GM12878 (cell line): ENCODE data around the gene SCIN. TPM values are rescaled to one million over a fixed set of nuclear protein-coding genes. Genes with fewer than 3 reads are reported as not detected.
"Not testable (repeated sequence)": the region's sequence is repeated elsewhere in the genome, so short reads cannot be mapped to it uniquely, and the experiment has no call there.

Experiments
- ATAC-seq: fragments of 200-7000 bp; cut with Tn5 transposase; 3 replicates; pipeline ENCODE4 v1.9.1; 2020; ENCODE audit warnings: mild to moderate bottlenecking, moderate library complexity
- BruUV-seq: library from RNA; stranded (reverse); fragments of 400-500 nt; replicated peaks from 2 replicates; lab custom pipeline; 2021; lab: Mats Ljungman, UMichigan
- CTCF ChIA-PET: fragments of 300-600 bp; sonication (Branson Sonifier 250); formaldehyde crosslinking; extraction: SDS; loops from one replicate; lab custom pipeline; 2021; ENCODE audit warnings: inconsistent platforms; lab: Yijun Ruan, JAX
- POLR2A ChIA-PET: fragments of 350-600 bp; formaldehyde crosslinking; extraction: SDS; loops from one replicate; lab custom pipeline; 2021; ENCODE audit warnings: inconsistent platforms; lab: Charles Lee
- RAD21 ChIA-PET: fragments of 300-600 bp; sonication (Branson Sonifier 250); formaldehyde crosslinking; loops from one replicate; lab custom pipeline; 2023; ENCODE audit warnings: antibody characterized with exemption; ENCODE audit not compliant: unreplicated experiment; lab: Charles Lee
- SMC1A ChIA-PET: fragments of 300-600 bp; sonication (Branson Sonifier 250); formaldehyde crosslinking; loops from one replicate; lab custom pipeline; 2023; ENCODE audit not compliant: unreplicated experiment, uncharacterized antibody; lab: Charles Lee
- DNase-seq: peaks from one replicate; pipeline ENCODE4 v3.0.0-alpha.2; 2011; ENCODE audit warnings: low read depth, low spot score
- FAIRE-seq: peaks from 3 replicates; lab custom pipeline; 2011; peaks lifted over from hg19 to GRCh38; lab: Jason Lieb, UNC
- H2AFZ ChIP-seq: 2 replicates; pipeline ENCODE4 v1.6.0; 2011; ENCODE audit warnings: low read depth, low read length, control low read depth; ENCODE audit not compliant: control insufficient read depth
- H3K27ac ChIP-seq: 2 replicates; pipeline ENCODE4 v1.5.1; 2011; ENCODE audit warnings: control low read depth; ENCODE audit not compliant: control insufficient read depth, insufficient read depth
- H3K27me3 ChIP-seq, 2 experiments: replicated peaks in 1 of 2; 2 replicates each; pipeline versions ENCODE4 v1.6.0 to v1.6.1; 2011; ENCODE audit warnings: low read length in 1 of 2; ENCODE audit not compliant: control insufficient read depth in 2 of 2, insufficient read depth in 2 of 2
- H3K36me3 ChIP-seq, 2 experiments: 2 replicates each; pipeline ENCODE4 v1.5.1; 2011; ENCODE audit warnings: low read length in 1 of 2; ENCODE audit not compliant: control insufficient read depth in 2 of 2, insufficient read depth in 2 of 2
- H3K4me1 ChIP-seq: 2 replicates; pipeline ENCODE4 v1.6.1; 2011; ENCODE audit warnings: mild to moderate bottlenecking, low read length, moderate library complexity, mixed read lengths; ENCODE audit not compliant: control insufficient read depth, insufficient read depth
- H3K4me2 ChIP-seq: 2 replicates; pipeline ENCODE4 v1.6.0; 2011; ENCODE audit warnings: control low read depth; ENCODE audit not compliant: control insufficient read depth, insufficient read depth
- H3K4me3 ChIP-seq: fragments of 200-600 bp; sonication (generic); 2 replicates; pipeline ENCODE4 v1.5.1; 2016
- H3K79me2 ChIP-seq: 2 replicates; pipeline ENCODE4 v1.6.0; 2011; ENCODE audit warnings: low read length; ENCODE audit not compliant: control insufficient read depth, insufficient read depth
- H3K9ac ChIP-seq: 2 replicates; pipeline ENCODE4 v1.8.0; 2011; ENCODE audit warnings: low read length, control low read depth, mixed read lengths; ENCODE audit not compliant: control insufficient read depth, insufficient read depth
- H3K9me3 ChIP-seq: replicated peaks from 3 replicates; pipeline ENCODE4 v1.5.1; 2011; ENCODE audit warnings: mild to moderate bottlenecking, low read length; ENCODE audit not compliant: control insufficient read depth, insufficient read depth
- H4K20me1 ChIP-seq: 2 replicates; pipeline ENCODE4 v1.6.0; 2011; ENCODE audit not compliant: control insufficient read depth, insufficient read depth
- CREM ChIP-seq: IDR thresholded peaks from 2 replicates; pipeline ENCODE4 v1.6.1; 2014; ENCODE audit warnings: antibody characterized with exemption, low read depth
- FOXM1 ChIP-seq: IDR thresholded peaks from 2 replicates; pipeline ENCODE4 v1.6.1; 2012; ENCODE audit warnings: low read depth, mild to moderate bottlenecking, inconsistent platforms, low read length, moderate library complexity
- HCFC1 ChIP-seq: fragments of 150-350 bp; IDR thresholded peaks from 2 replicates; pipeline ENCODE4 v1.6.1; 2014; ENCODE audit warnings: low read length
- KAT2A ChIP-seq: conservative IDR thresholded peaks from 2 replicates; pipeline ENCODE4 v1.6.1; 2011; ENCODE audit warnings: low read depth, low read length; ENCODE audit not compliant: control insufficient read depth
- KDM1A ChIP-seq: fragments of 200-600 bp; sonication (generic); IDR thresholded peaks from 2 replicates; pipeline ENCODE4 v1.6.1; 2016; ENCODE audit warnings: borderline replicate concordance
- MXI1 ChIP-seq: fragments of 150-350 bp; IDR thresholded peaks from 2 replicates; pipeline ENCODE4 v1.6.1; 2011; ENCODE audit warnings: low read depth, mild to moderate bottlenecking, inconsistent platforms, low read length, improper control_type of control experiment
- WGBS: methylation state at CpG from one replicate; pipeline ENCODE4 v1.1.6; 2016; ENCODE audit warnings: low lambda C conversion rate; ENCODE audit not compliant: insufficient replicate concordance, insufficient coverage; ENCODE audit errors: missing lambda C conversion rate; 5-methylcytosine and 5-hydroxymethylcytosine counted together
- in situ Hi-C: fragments of 300-500 bp; cut with MboI; formaldehyde crosslinking; loops from 9 replicates; pipeline ENCODE4 v1.14.3; 2018; ENCODE audit warnings: mixed read lengths
- intact Hi-C: fragments of 100-400 bp; cut with micrococcal nuclease; formaldehyde crosslinking; loops from one replicate; pipeline ENCODE4 v1.14.2; 2022; ENCODE audit not compliant: unreplicated experiment
- polyA plus RNA-seq, 11 experiments: library from polyadenylated mRNA; depleted of rRNA in 4 of 11; unstranded in 6 of 11; stranded (reverse) in 5 of 11; fragments of >200 nt; fragmentation: Nextera tagmentation in 4 of 11; fragmentation: Illumina TruSeq in 1 of 11; extraction: Ambion mirVana in 4 of 11; extraction: Trizol in 1 of 11; gene quantifications; 1 replicate in 1 of 11; 2 replicates in 10 of 11; pipeline versions ENCODE4 v1.2.1 to v1.2.3, GENCODE V29; 2011 to 2016; ENCODE audit warnings: inconsistent platforms in 2 of 11, missing spikeins in 2 of 11, low read depth in 1 of 11
- total RNA-seq, 4 experiments: library from RNA; depleted of rRNA in 3 of 4; stranded (reverse); fragments of >200 nt in 3 of 4; fragmentation: Illumina TruSeq in 1 of 4; extraction: Trizol in 1 of 4; gene quantifications; 2 replicates each; pipeline versions ENCODE4 v1.2.1 to v1.2.3, GENCODE V29; 2013 to 2021
- TF ChIP-seq, protein P1 (sequence below): fragments of 450-650 bp; formaldehyde crosslinking; IDR thresholded peaks from 2 replicates; pipeline ENCODE4 v1.4.0; 2022; ENCODE audit warnings: mild to moderate bottlenecking, moderate library complexity
- TF ChIP-seq, protein P2 (sequence below): IDR thresholded peaks from 2 replicates; pipeline ENCODE4 v1.6.1; 2012; ENCODE audit warnings: low read depth, low read length, improper control_type of control experiment

SCIN gene
- total and polyA plus RNA-seq, 10 of the 15 experiments (the other 5 are each of a cell fraction or from before 2014, with no cell fraction given): 0.23 to 2.1 (median 1.0) TPM

DNA sequence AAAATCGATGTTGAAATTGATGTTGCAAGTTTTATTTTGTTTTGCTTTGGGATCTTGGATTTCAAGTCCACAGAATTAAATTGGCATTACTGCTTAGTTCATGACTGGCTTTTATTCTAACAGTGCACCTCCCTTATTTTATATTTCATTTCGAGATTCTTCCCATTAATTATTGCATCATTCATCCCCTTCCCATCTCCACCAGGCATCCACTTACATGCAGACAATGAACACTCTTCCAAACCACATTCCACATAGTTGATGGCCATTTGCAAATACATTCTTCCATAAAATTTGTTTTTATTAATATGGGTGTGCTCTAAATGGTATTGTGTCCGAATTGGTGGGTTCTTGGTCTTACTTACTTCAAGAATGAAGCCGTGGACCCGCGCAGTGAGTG is 15.6 kb upstream of the SCIN start:
- ChIA-PET POLR2A (no interaction called here), CTCF (no interaction called here), RAD21 (no interaction called here), SMC1A (no interaction called here)
- intact Hi-C loops: no loop called here
- TF ChIP-seq MXI1 (no peak), KAT2A (no peak), CREM (no peak), HCFC1 (no peak), KDM1A (no peak), FOXM1 (no peak)
- TF ChIP-seq, protein P1, sequence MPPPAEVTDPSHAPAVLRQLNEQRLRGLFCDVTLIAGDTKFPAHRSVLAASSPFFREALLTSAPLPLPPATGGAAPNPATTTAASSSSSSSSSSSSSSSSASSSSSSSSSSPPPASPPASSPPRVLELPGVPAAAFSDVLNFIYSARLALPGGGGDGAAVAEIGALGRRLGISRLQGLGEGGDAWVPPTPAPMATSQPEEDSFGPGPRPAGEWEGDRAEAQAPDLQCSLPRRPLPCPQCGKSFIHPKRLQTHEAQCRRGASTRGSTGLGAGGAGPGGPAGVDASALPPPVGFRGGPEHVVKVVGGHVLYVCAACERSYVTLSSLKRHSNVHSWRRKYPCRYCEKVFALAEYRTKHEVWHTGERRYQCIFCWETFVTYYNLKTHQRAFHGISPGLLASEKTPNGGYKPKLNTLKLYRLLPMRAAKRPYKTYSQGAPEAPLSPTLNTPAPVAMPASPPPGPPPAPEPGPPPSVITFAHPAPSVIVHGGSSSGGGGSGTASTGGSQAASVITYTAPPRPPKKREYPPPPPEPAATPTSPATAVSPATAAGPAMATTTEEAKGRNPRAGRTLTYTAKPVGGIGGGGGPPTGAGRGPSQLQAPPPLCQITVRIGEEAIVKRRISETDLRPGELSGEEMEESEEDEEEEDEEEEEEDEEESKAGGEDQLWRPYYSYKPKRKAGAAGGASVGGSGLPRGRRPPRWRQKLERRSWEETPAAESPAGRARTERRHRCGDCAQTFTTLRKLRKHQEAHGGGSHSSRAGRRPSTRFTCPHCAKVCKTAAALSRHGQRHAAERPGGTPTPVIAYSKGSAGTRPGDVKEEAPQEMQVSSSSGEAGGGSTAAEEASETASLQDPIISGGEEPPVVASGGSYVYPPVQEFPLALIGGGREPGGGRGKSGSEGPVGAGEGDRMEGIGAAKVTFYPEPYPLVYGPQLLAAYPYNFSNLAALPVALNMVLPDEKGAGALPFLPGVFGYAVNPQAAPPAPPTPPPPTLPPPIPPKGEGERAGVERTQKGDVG: no peak
- TF ChIP-seq, protein P2, sequence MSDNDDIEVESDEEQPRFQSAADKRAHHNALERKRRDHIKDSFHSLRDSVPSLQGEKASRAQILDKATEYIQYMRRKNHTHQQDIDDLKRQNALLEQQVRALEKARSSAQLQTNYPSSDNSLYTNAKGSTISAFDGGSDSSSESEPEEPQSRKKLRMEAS: no peak
- Histone ChIP-seq H2AFZ (no peak overlapping the region), H3K4me3 (no peak overlapping the region), H3K79me2 (no peaks in the 10 kb centered on the region), H3K9me3 (no peaks in the 10 kb centered on the region), H3K27ac (no peak overlapping the region), H3K36me3 (no peaks in the 10 kb centered on the region), H4K20me1 (no peaks in the 10 kb centered on the region), H3K4me1 (no peaks in the 10 kb centered on the region), H3K27me3 (no peaks in the 10 kb centered on the region), H3K9ac (no peak overlapping the region), H3K4me2 (no peak overlapping the region)
- no peak for DNase-seq
- in situ Hi-C loops: no loop called here
- 13% methylated on average over 5 of the region's 6 CpGs for WGBS
- no TSS peak for BruUV-seq
- FAIRE-seq: no peak
- ATAC-seq: no peak

DNA sequence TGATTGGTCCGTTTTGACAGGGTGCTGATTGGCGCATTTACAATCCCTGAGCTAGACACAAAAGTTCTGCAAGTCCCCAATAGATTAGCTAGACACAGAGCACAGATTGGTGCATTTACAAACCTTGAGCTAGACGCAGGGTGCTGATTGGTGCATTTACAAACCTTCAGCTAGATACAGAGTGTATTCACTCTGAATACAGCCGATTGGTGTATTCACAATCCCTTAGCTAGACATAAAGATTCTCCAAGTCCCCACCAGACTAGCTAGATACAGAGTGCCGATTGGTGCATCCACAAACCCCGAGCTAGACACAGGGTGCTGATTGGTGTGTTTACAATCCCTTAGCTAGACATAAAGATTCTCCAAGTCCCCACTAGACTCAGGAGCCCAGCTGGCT is 14.8 kb upstream of the SCIN start:
- H3K79me2 ChIP-seq, H2AFZ ChIP-seq, SMC1A ChIA-PET, H3K4me2 ChIP-seq, ATAC-seq, H3K4me3 ChIP-seq, H3K9ac ChIP-seq, H3K4me1 ChIP-seq, H4K20me1 ChIP-seq, POLR2A ChIA-PET, H3K27me3 ChIP-seq, FAIRE-seq, intact Hi-C loops, in situ Hi-C loops, H3K9me3 ChIP-seq, BruUV-seq, DNase-seq, H3K27ac ChIP-seq, H3K36me3 ChIP-seq, RAD21 ChIA-PET: not testable (repeated sequence)
- CTCF ChIA-PET: interaction anchor here (1.0 kb wide), 1 partner anchor 31 kb away, joined by 4 read pairs; no protein-coding TSS in a partner anchor
- 66% methylated on average over 6 of the region's 6 CpGs for WGBS
